K562 (cell line): ENCODE results near the gene ENC1. TPM values are rescaled to one million over a fixed set of nuclear protein-coding genes. Genes with fewer than 3 reads are reported as not detected.

Experiments
- ATAC-seq: fragments of 200-7000 bp; cut with Tn5 transposase; 3 replicates; pipeline ENCODE4 v1.9.1; 2020; ENCODE audit warnings: moderate library complexity
- BruUV-seq: library from RNA; stranded (reverse); fragments of 400-500 nt; replicated peaks from 2 replicates; lab custom pipeline; 2021; lab: Mats Ljungman, UMichigan
- CTCF ChIA-PET: fragments of 300-600 bp; formaldehyde crosslinking; extraction: SDS; loops from one replicate; lab custom pipeline; 2021; ENCODE audit warnings: low intra/inter-chr PET ratio; lab: Yijun Ruan, JAX
- POLR2A ChIA-PET: fragments of 300-600, 350-650 bp; sonication (Branson Sonifier 250); formaldehyde crosslinking; extraction: SDS; loops from one replicate; lab custom pipeline; 2021; ENCODE audit warnings: antibody characterized with exemption, inconsistent platforms; lab: Yijun Ruan, JAX
- DNase-seq, 4 experiments: peaks; one replicate each; pipeline versions ENCODE4 v3.0.0 to v3.0.0-alpha.2; 2011 to 2018; ENCODE audit warnings: low spot score in 3 of 4, mixed read lengths in 3 of 4; ENCODE audit errors: extremely low read depth in 1 of 4
- FAIRE-seq: peaks from 2 replicates; lab custom pipeline; 2011; peaks lifted over from hg19 to GRCh38; lab: Jason Lieb, UNC
- H2AFZ ChIP-seq: 2 replicates; pipeline ENCODE4 v1.6.0; 2011; ENCODE audit warnings: low read depth, low read length, control low read depth, inconsistent platforms
- H3K27ac ChIP-seq: fragments of 200-600 bp; 3 replicates; pipeline ENCODE4 v1.8.0; 2011; ENCODE audit warnings: low read depth, mild to moderate bottlenecking, control low read depth, inconsistent platforms, low read length, moderate library complexity, mixed read lengths; ENCODE audit errors: extremely low read depth
- H3K27me3 ChIP-seq, 2 experiments: fragments of 300-600 bp in 1 of 2; 2 replicates in 1 of 2; 3 replicates in 1 of 2; pipeline versions ENCODE4 v1.6.0 to v1.8.0; 2011; ENCODE audit warnings: inconsistent platforms in 2 of 2, low read length in 2 of 2, mild to moderate bottlenecking in 1 of 2, mixed read lengths in 1 of 2, moderate library complexity in 1 of 2; ENCODE audit not compliant: control insufficient read depth in 2 of 2, insufficient read depth in 2 of 2
- H3K36me3 ChIP-seq: fragments of 300-600 bp; 3 replicates; pipeline ENCODE4 v1.8.0; 2011; ENCODE audit warnings: mild to moderate bottlenecking, low read length, inconsistent platforms; ENCODE audit not compliant: control insufficient read depth, insufficient read depth
- H3K4me1 ChIP-seq, 2 experiments: fragments of 200-600 bp in 1 of 2; replicated peaks in 1 of 2; 2 replicates in 1 of 2; 3 replicates in 1 of 2; pipeline versions ENCODE4 v1.5.1 to v1.8.0; 2011; ENCODE audit warnings: inconsistent platforms in 2 of 2, low read length in 2 of 2, mild to moderate bottlenecking in 1 of 2, mixed read lengths in 1 of 2, moderate library complexity in 1 of 2; ENCODE audit not compliant: control insufficient read depth in 2 of 2, insufficient read depth in 2 of 2
- H3K4me2 ChIP-seq: 2 replicates; pipeline ENCODE4 v1.6.1; 2011; ENCODE audit warnings: low read length, control low read depth, inconsistent platforms, mixed read lengths; ENCODE audit not compliant: insufficient read depth
- H3K4me3 ChIP-seq: fragments of 200-600 bp; sonication (generic), shearing (Covaris generic); 2 replicates; pipeline ENCODE4 v1.5.1; 2016; ENCODE audit warnings: control low read depth, inconsistent platforms
- H3K79me2 ChIP-seq: fragments of 200-600 bp; 3 replicates; pipeline ENCODE4 v1.8.0; 2011; ENCODE audit warnings: low read length, inconsistent platforms; ENCODE audit not compliant: control insufficient read depth, insufficient read depth
- H3K9ac ChIP-seq, 2 experiments: 2 replicates each; pipeline versions ENCODE4 v1.6.0 to v1.6.1; 2011; ENCODE audit warnings: low read depth in 2 of 2, low read length in 2 of 2, control low read depth in 1 of 2, inconsistent platforms in 1 of 2, mild to moderate bottlenecking in 1 of 2, mixed read lengths in 1 of 2; ENCODE audit not compliant: insufficient read depth in 1 of 2
- H3K9me1 ChIP-seq: one replicate; pipeline ENCODE4 v1.6.0; 2011; ENCODE audit warnings: inconsistent platforms, mild to moderate bottlenecking, low read length, moderate library complexity; ENCODE audit not compliant: control insufficient read depth, insufficient read depth
- H3K9me3 ChIP-seq: replicated peaks from 2 replicates; pipeline ENCODE4 v1.5.1; 2011; ENCODE audit warnings: low read depth, low read length, inconsistent platforms; ENCODE audit not compliant: control insufficient read depth, insufficient read depth
- H4K20me1 ChIP-seq: replicated peaks from 2 replicates; pipeline ENCODE4 v1.6.1; 2011; ENCODE audit warnings: low read length, inconsistent platforms, mixed read lengths; ENCODE audit not compliant: control insufficient read depth, insufficient read depth
- CEBPG ChIP-seq, 3 experiments: fragments of 200-800 bp in 1 of 3; sonication (Bioruptor generic) in 1 of 3; sonication (generic) in 1 of 3; formaldehyde crosslinking in 1 of 3; IDR thresholded peaks in 2 of 3; conservative IDR thresholded peaks in 1 of 3; 2 replicates each; pipeline versions ENCODE4 v1.6.1 to v1.8.0; 2016 to 2022; ENCODE audit warnings: missing compliant biosample characterization in 2 of 3, missing genetic modification characterization in 2 of 3, mild to moderate bottlenecking in 1 of 3, missing genetic modification reagents in 1 of 3
- CTBP1 ChIP-seq: fragments of 450-650 bp; IDR thresholded peaks from 2 replicates; pipeline ENCODE4 v1.6.1; 2016; ENCODE audit warnings: borderline replicate concordance
- CTCF ChIP-seq, 3 experiments: IDR thresholded peaks in 2 of 3; conservative IDR thresholded peaks in 1 of 3; 2 replicates each; pipeline ENCODE4 v1.5.1; 2011 to 2012; ENCODE audit warnings: low read length in 3 of 3, mild to moderate bottlenecking in 3 of 3, control low read depth in 2 of 3, improper control_type of control experiment in 1 of 3, inconsistent platforms in 1 of 3, low read depth in 1 of 3, mixed read lengths in 1 of 3, moderate library complexity in 1 of 3; ENCODE audit not compliant: insufficient read depth in 2 of 3
- HMBOX1 ChIP-seq: sonication (generic); IDR thresholded peaks from 2 replicates; pipeline ENCODE4 v1.6.1; 2016
- HNRNPLL ChIP-seq: fragments of 200-400 bp; formaldehyde crosslinking; IDR thresholded peaks from 2 replicates; pipeline ENCODE4 v1.6.1; 2017; ENCODE audit warnings: low read length, low read depth, mild to moderate bottlenecking; ENCODE audit not compliant: poor library complexity, severe bottlenecking
- LEF1 ChIP-seq: fragments of 450-650 bp; IDR thresholded peaks from 2 replicates; pipeline ENCODE4 v1.6.1; 2016; ENCODE audit warnings: mild to moderate bottlenecking
- MXI1 ChIP-seq: IDR thresholded peaks from 2 replicates; pipeline ENCODE4 v1.6.1; 2011; ENCODE audit warnings: low read depth, mild to moderate bottlenecking, improper control_type of control experiment, low read length
- NR3C1 ChIP-seq: sonication (generic); formaldehyde crosslinking; IDR thresholded peaks from 2 replicates; pipeline ENCODE4 v1.8.1; 2022; ENCODE audit warnings: missing genetic modification reagents
- SNRNP70 ChIP-seq: fragments of 200-400 bp; formaldehyde crosslinking; optimal IDR thresholded peaks from 2 replicates; pipeline ENCODE3; 2017; ENCODE audit warnings: low read depth, low read length
- TAF1 ChIP-seq: IDR thresholded peaks from 2 replicates; pipeline ENCODE4 v1.6.1; 2011; ENCODE audit warnings: mild to moderate bottlenecking, low read length, moderate library complexity; ENCODE audit not compliant: insufficient read depth, control insufficient read depth, severe bottlenecking; ENCODE audit errors: extremely low read depth
- VEZF1 ChIP-seq: fragments of 200-800 bp; sonication (Bioruptor generic); IDR thresholded peaks from 2 replicates; pipeline ENCODE4 v1.6.1; 2017; ENCODE audit warnings: missing genetic modification characterization, missing compliant biosample characterization
- ZBTB8A ChIP-seq: fragments of 450-650 bp; IDR thresholded peaks from 2 replicates; pipeline ENCODE4 v1.6.1; 2018; ENCODE audit warnings: mild to moderate bottlenecking, moderate library complexity; ENCODE audit not compliant: partially characterized antibody
- ZEB2 ChIP-seq: fragments of 450-650 bp; IDR thresholded peaks from 2 replicates; pipeline ENCODE4 v1.6.1; 2016
- WGBS: fragments of 100-300 bp; shearing (Covaris generic); methylation state at CpG from one replicate; pipeline ENCODE4 v1.1.6; 2016; ENCODE audit warnings: low coverage, mixed read lengths; ENCODE audit not compliant: insufficient coverage; ENCODE audit errors: missing lambda C conversion rate; 5-methylcytosine and 5-hydroxymethylcytosine counted together
- in situ Hi-C: fragments of 300-500 bp; cut with MboI; formaldehyde crosslinking; loops from 4 replicates; pipeline ENCODE4 v1.15.0; 2018; ENCODE audit warnings: inconsistent platforms, mixed read lengths
- intact Hi-C: fragments of 100-400 bp; cut with micrococcal nuclease; formaldehyde crosslinking; loops from 2 replicates; pipeline ENCODE4 v1.14.2; 2022
- polyA plus RNA-seq, 8 experiments: library from polyadenylated mRNA; depleted of rRNA in 4 of 8; stranded (reverse) in 5 of 8; unstranded in 3 of 8; fragments of >200 nt; fragmentation: Nextera tagmentation in 2 of 8; fragmentation: Illumina TruSeq in 1 of 8; extraction: Ambion mirVana in 2 of 8; extraction: Trizol in 1 of 8; gene quantifications; 2 replicates each; pipeline versions ENCODE4 v1.2.1 to v1.2.3, GENCODE V29; 2011 to 2014; ENCODE audit warnings: inconsistent platforms in 1 of 8, missing spikeins in 1 of 8
- total RNA-seq, 7 experiments: library from RNA; depleted of rRNA in 6 of 7; stranded (reverse); fragments of >200 nt in 6 of 7; fragmentation: Illumina TruSeq in 2 of 7; extraction: Trizol in 2 of 7; gene quantifications; 2 replicates each; pipeline versions ENCODE4 v1.2.1 to v1.2.3, GENCODE V29; 2011 to 2021; ENCODE audit warnings: low replicate concordance in 1 of 7

The ENC1 gene
- total and polyA plus RNA-seq, 9 of the 15 experiments (the other 6 are each of a cell fraction or from before 2014, with no cell fraction given): 0.17 to 3.2 (median 0.97) TPM

GRCh38 chr5:74686962-74687751 is 46.6 kb upstream of the ENC1 start (continued):
- no peak for TF ChIP-seq SNRNP70
- no peak for TF ChIP-seq MXI1
- TF ChIP-seq ZBTB8A: no peak

DNA sequence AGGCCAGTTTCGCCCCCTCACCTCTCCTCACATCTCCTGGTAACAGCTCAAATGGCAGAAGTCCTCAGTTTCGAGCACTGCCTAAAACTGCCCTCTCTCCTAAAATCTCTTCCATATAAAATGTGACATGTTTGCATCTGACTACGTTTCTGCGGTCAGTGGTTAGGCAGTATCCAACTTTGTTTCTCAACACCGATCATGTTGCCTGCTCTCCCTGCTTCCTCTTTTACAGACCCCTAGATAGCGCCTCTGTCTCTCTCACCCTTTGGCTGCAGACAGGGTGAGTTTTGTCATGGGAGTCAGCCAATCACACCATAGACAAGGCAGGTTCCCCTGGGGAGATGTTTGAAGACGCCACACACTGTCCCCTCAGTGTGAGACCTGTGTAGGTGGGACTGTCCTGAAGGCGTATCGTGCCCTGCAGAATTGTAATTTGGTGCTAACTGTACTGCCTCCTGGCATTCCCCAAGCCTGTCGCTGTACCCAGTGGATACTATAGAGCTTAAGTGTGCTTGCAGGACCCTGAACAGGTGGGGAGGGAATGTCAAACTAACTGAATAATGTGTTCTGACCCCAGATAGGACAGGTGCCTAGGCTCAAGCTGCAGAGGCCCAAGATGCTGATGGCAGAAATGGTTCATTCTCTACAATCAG is 45.6 kb upstream of the ENC1 start:
- peaks cover 7% of the 10 kb centered on the region; the same call in 1 of the 2 replicates for H4K20me1 ChIP-seq
- DNase-seq (peak; percentile 27 to 64 (median 46)), ATAC-seq (peak; percentile 72), FAIRE-seq (peak; percentile 80)
- H3K4me1 ChIP-seq: peaks cover 19 to 23% of the 10 kb centered on the region in 2 experiments
- H3K4me3 ChIP-seq: peak overlapping the region; percentile 95
- no peaks in the 10 kb centered on the region for H3K27me3 ChIP-seq
- peaks cover 40% of the 10 kb centered on the region for H3K36me3 ChIP-seq
- peak overlapping the region; percentile 97 for H3K4me2 ChIP-seq
- ChIA-PET CTCF (no interaction called here), POLR2A (interaction anchor here (0.6 to 1.2 kb wide), 3 partner anchors 10 to 39 kb away, joined by 3 to 4 read pairs (median 4); no protein-coding TSS in a partner anchor)
- H3K9me1 ChIP-seq: no peaks in the 10 kb centered on the region
- peak overlapping the region; percentile 88 to 99 for H3K9ac ChIP-seq
- in situ Hi-C loops: no loop called here
- peak overlapping the region; percentile 90 for H3K27ac ChIP-seq
- H2AFZ ChIP-seq: peak overlapping the region; percentile 95
- BruUV-seq: TSS peak; percentile 41
- intact Hi-C loops: loop anchor here (10.0 kb wide), 1 partner anchor 549 kb away; the partner anchor contains the start of gene ANKRD31
- H3K79me2 ChIP-seq: peaks cover 28% of the 10 kb centered on the region
- H3K9me3 ChIP-seq: no peaks in the 10 kb centered on the region
- 14% methylated on average over 10 of the region's 10 CpGs for WGBS
- TF ChIP-seq CTBP1 (0 out of 2 replicates have a peak, but pooled peaks have one; percentile 17), HNRNPLL (no peak), TAF1 (peak; percentile 24), ZEB2 (no peak), CTCF (IDR thresholded peaks at IDR 0.05 in 2 of 3, conservative IDR thresholded peaks at IDR 0.05 in 1 of 3; ENCODE audit: insufficient read depth in 2 of 3, low read depth in 1 of 3, low read length in 3 of 3) (0 out of 6 replicates have a peak, but pooled peaks of 1 of the 3 experiments have one; percentile 7), VEZF1 (CRISPR knock-in tag) (0 out of 2 replicates have a peak, but pooled peaks have one; percentile 20), HMBOX1 (peak; percentile 61; the same call in 1 of the 2 replicates), NR3C1 (no peak), LEF1 (no peak), CEBPG (CRISPR knock-in tag; IDR thresholded peaks at IDR 0.05) (no peak), CEBPG (tag; conservative IDR thresholded peaks at IDR 0.05 in 1 of 2, IDR thresholded peaks at IDR 0.05 in 1 of 2) (0 out of 4 replicates have a peak, but pooled peaks of 1 of the 2 experiments have one; percentile 7)
